HepG2 (cell line): Measurements from ENCODE around the gene MICALL2. TPM values are rescaled to one million over a fixed set of nuclear protein-coding genes. Genes with fewer than 3 reads are reported as not detected.

Experiments
- AGO2 ChIP-seq: fragments of 200-400 bp; formaldehyde crosslinking; optimal IDR thresholded peaks from 2 replicates; pipeline ENCODE3; 2017; ENCODE audit warnings: mild to moderate bottlenecking, low read depth, low read length, moderate library complexity
- EED ChIP-seq: sonication (generic); formaldehyde crosslinking; IDR thresholded peaks from 2 replicates; pipeline ENCODE4 v1.5.0; 2020; ENCODE audit warnings: mild to moderate bottlenecking, missing genetic modification reagents
- HMGXB3 ChIP-seq: sonication (generic); formaldehyde crosslinking; IDR thresholded peaks from 2 replicates; pipeline ENCODE4 v1.4.0; 2020; ENCODE audit warnings: missing genetic modification reagents, borderline replicate concordance
- HNRNPL ChIP-seq: fragments of 200-400 bp; formaldehyde crosslinking; IDR thresholded peaks from 2 replicates; pipeline ENCODE4 v1.6.1; 2017; ENCODE audit warnings: mild to moderate bottlenecking, low read depth, low read length
- HOXA9 ChIP-seq: sonication (generic); formaldehyde crosslinking; IDR thresholded peaks from 2 replicates; pipeline ENCODE4 v1.8.1; 2022; ENCODE audit warnings: missing genetic modification reagents, mild to moderate bottlenecking, moderate library complexity, borderline replicate concordance
- IRX3 ChIP-seq: sonication (generic); formaldehyde crosslinking; IDR thresholded peaks from 2 replicates; pipeline ENCODE4 v1.8.1; 2023; ENCODE audit warnings: mild to moderate bottlenecking, low read depth, missing genetic modification reagents, borderline replicate concordance
- KDM4B ChIP-seq: sonication (generic); formaldehyde crosslinking; IDR thresholded peaks from 2 replicates; pipeline ENCODE4 v1.4.0; 2020; ENCODE audit warnings: missing genetic modification reagents
- MED8 ChIP-seq: sonication (generic); formaldehyde crosslinking; IDR thresholded peaks from 2 replicates; pipeline ENCODE4 v1.8.1; 2023; ENCODE audit warnings: mild to moderate bottlenecking, missing genetic modification reagents; ENCODE audit not compliant: insufficient replicate concordance
- MIER3 ChIP-seq: IDR thresholded peaks from 2 replicates; pipeline ENCODE4 v1.6.1; 2016; ENCODE audit warnings: missing compliant biosample characterization, borderline replicate concordance
- NR2F6 ChIP-seq, 2 experiments: IDR thresholded peaks; 2 replicates each; pipeline ENCODE4 v1.6.1; 2016; ENCODE audit warnings: antibody characterized with exemption in 1 of 2, mild to moderate bottlenecking in 1 of 2
- SALL1 ChIP-seq: sonication (generic); formaldehyde crosslinking; IDR thresholded peaks from 2 replicates; pipeline ENCODE4 v1.8.0; 2022; ENCODE audit warnings: mild to moderate bottlenecking, missing genetic modification reagents
- SAP130 ChIP-seq: IDR thresholded peaks from 2 replicates; pipeline ENCODE4 v1.6.1; 2016; ENCODE audit warnings: low read depth
- SPEN ChIP-seq: sonication (generic); formaldehyde crosslinking; IDR thresholded peaks from 2 replicates; pipeline ENCODE4 v1.5.1; 2020; ENCODE audit warnings: low read depth, mild to moderate bottlenecking, missing genetic modification reagents
- ZFX ChIP-seq: sonication (generic); formaldehyde crosslinking; IDR thresholded peaks from 2 replicates; pipeline ENCODE4 v1.4.0; 2020; ENCODE audit warnings: mild to moderate bottlenecking, low read depth, missing genetic modification reagents, moderate library complexity
- ZNF329 ChIP-seq: sonication (generic); formaldehyde crosslinking; IDR thresholded peaks from 2 replicates; pipeline ENCODE4 v1.9.0; 2021; ENCODE audit warnings: low read depth, mild to moderate bottlenecking, missing genetic modification reagents
- ZNF441 ChIP-seq: sonication (generic); formaldehyde crosslinking; IDR thresholded peaks from 2 replicates; pipeline ENCODE4 v1.7.0; 2021; ENCODE audit warnings: missing genetic modification reagents, borderline replicate concordance
- ZNF501 ChIP-seq: sonication (generic); formaldehyde crosslinking; IDR thresholded peaks from 2 replicates; pipeline ENCODE4 v1.5.1; 2020; ENCODE audit warnings: mild to moderate bottlenecking, moderate library complexity, missing genetic modification reagents
- ZNF530 ChIP-seq: sonication (generic); formaldehyde crosslinking; IDR thresholded peaks from 2 replicates; pipeline ENCODE4 v1.5.0; 2020; ENCODE audit warnings: low read depth, mild to moderate bottlenecking, missing genetic modification reagents
- ZNF687 ChIP-seq: sonication (generic); formaldehyde crosslinking; IDR thresholded peaks from 2 replicates; pipeline ENCODE4 v1.5.1; 2020; ENCODE audit warnings: mild to moderate bottlenecking, missing genetic modification reagents, moderate library complexity
- ZNF749 ChIP-seq: sonication (generic); formaldehyde crosslinking; IDR thresholded peaks from 2 replicates; pipeline ENCODE4 v1.8.0; 2022; ENCODE audit warnings: mild to moderate bottlenecking, missing genetic modification reagents, moderate library complexity, borderline replicate concordance
- polyA plus RNA-seq, 8 experiments: library from polyadenylated mRNA; depleted of rRNA in 3 of 8; stranded (reverse) in 7 of 8; unstranded in 1 of 8; fragments of >200 nt; fragmentation: Illumina TruSeq in 4 of 8; extraction: Trizol in 4 of 8; gene quantifications; 2 replicates each; pipeline versions ENCODE4 v1.2.1 to v1.2.3, GENCODE V29; 2011 to 2016; ENCODE audit warnings: low read depth in 4 of 8, missing spikeins in 1 of 8, mixed read lengths in 1 of 8; ENCODE audit not compliant: insufficient read depth in 1 of 8
- total RNA-seq, 5 experiments: library from RNA; depleted of rRNA; stranded (reverse); fragments of >200 nt; fragmentation: Illumina TruSeq; extraction: Trizol; gene quantifications; 2 replicates each; pipeline ENCODE4 v1.2.3, GENCODE V29; 2016; ENCODE audit warnings: low read depth in 1 of 5

The MICALL2 gene
- total and polyA plus RNA-seq, 2 of the 13 experiments (the other 11 are each of a cell fraction or from before 2014, with no cell fraction given), result 5.8 to 12.4 TPM

- TF ChIP-seq HMGXB3 (CRISPR knock-in tag), result no peak
- TF ChIP-seq ZNF530 (CRISPR knock-in tag), result no peak
- TF ChIP-seq ZNF749 (CRISPR knock-in tag), result no peak
- no peak for TF ChIP-seq ZNF329 (CRISPR knock-in tag)
- TF ChIP-seq ZNF687, result peak; percentile 16
- no peak for TF ChIP-seq ZNF501 (CRISPR knock-in tag)
- peak; percentile 37 for TF ChIP-seq SAP130 (CRISPR knock-in tag)
- peak; percentile 18 for TF ChIP-seq AGO2
- TF ChIP-seq SPEN (CRISPR knock-in tag), result peak; percentile 44; the same call in 1 of the 2 replicates
- TF ChIP-seq ZNF441, result peak; percentile 2; the same call in 1 of the 2 replicates
- no peak for TF ChIP-seq MED8 (CRISPR knock-in tag)
- TF ChIP-seq EED (CRISPR knock-in tag), result peak; percentile 32; the same call in 1 of the 2 replicates
- no peak for TF ChIP-seq IRX3 (CRISPR knock-in tag)
- no peak for TF ChIP-seq KDM4B (CRISPR knock-in tag)
- no peak for TF ChIP-seq NR2F6 (IDR thresholded peaks at IDR 0.05)
- peak; percentile 42; the same call in 1 of the 2 replicates for TF ChIP-seq NR2F6 (CRISPR knock-in tag; IDR thresholded peaks at IDR 0.05)
- TF ChIP-seq HOXA9 (CRISPR knock-in tag), result no peak
- no peak; the same call in 1 of the 2 replicates for TF ChIP-seq ZFX (CRISPR knock-in tag)
- peak; percentile 50; the same call in 1 of the 2 replicates for TF ChIP-seq HNRNPL
- no peak for TF ChIP-seq MIER3 (CRISPR knock-in tag)
- TF ChIP-seq SALL1 (CRISPR knock-in tag), result 0 out of 2 replicates have a peak, but pooled peaks have one; percentile 14
Observed at GRCh38 chr7:1457949-1458682, 1.2 kb downstream of the MICALL2 start (continued).
